HG03521 (cell line): ENCODE measurements around the gene NECAB2.

Source experiments
- ATAC-seq: cut with Tn5 transposase; IDR thresholded peaks from one replicate; pipeline ENCODE4 v1.9.1; 2021; ENCODE audit warnings: mild to moderate bottlenecking, moderate library complexity; ENCODE audit not compliant: unreplicated experiment

Gene NECAB2

DNA sequence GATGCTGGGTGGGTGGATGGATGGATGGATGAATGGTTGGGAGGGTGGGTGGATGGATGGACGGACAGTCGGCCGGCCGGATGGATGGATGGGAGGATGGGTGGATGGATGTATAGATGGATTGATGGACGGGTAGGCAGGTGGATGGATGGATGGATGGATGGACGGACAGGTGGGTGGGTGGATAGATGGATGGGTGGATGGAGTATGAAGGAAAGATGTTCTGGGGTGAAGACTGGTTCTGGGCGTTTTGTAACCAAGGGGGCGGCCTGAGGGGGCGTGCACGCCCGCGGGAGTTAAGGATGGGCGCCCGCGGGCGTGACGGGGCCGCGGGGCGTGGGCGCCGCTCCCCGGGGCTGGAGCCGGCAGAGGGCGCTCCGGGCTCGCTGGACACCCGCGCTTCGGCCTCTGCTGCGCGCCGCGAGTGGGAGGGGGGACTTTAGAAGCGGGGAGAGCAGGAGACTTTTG, at the start of gene NECAB2:
Gene NECAB2, plus strand, starts transcription at position 407 of the 468 bp plus-strand sequence. CDS start 405 bp downstream, outside the sequence.
- ATAC-seq = no peak

GRCh38 chr16:83920894-83921491, 47.1 kb upstream of the NECAB2 start:
- no peak for ATAC-seq

GRCh38 chr16:83923581-83924365, 44.3 kb upstream of the NECAB2 start:
- ATAC-seq = no peak

DNA sequence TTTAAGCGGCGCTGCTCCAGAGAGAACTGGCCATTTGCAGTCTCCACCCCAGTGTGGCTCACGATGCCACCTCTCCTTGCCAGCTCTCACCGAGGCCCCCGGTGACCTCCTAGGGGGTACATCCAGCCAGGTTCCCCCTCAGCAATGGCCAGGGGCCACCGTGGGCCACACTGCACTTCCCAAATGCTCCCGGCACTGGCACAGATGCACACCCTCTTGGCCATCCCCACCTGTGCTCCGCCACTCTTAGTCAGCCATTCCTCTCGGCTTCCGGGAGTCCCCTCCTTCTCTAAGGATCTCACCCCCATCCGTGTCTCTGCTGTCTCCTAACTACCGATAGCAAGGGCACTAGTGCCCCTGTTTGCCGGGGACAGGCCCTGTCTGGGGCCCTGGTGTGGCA, 43.4 kb upstream of the NECAB2 start:
- no peak for ATAC-seq

- ATAC-seq = no peak
These were observed 42.7 kb upstream of the NECAB2 start for GRCh38 chr16:83925095-83925905.

GRCh38 chr16:83925957-83926725, 41.9 kb upstream of the NECAB2 start:
- no peak for ATAC-seq

DNA sequence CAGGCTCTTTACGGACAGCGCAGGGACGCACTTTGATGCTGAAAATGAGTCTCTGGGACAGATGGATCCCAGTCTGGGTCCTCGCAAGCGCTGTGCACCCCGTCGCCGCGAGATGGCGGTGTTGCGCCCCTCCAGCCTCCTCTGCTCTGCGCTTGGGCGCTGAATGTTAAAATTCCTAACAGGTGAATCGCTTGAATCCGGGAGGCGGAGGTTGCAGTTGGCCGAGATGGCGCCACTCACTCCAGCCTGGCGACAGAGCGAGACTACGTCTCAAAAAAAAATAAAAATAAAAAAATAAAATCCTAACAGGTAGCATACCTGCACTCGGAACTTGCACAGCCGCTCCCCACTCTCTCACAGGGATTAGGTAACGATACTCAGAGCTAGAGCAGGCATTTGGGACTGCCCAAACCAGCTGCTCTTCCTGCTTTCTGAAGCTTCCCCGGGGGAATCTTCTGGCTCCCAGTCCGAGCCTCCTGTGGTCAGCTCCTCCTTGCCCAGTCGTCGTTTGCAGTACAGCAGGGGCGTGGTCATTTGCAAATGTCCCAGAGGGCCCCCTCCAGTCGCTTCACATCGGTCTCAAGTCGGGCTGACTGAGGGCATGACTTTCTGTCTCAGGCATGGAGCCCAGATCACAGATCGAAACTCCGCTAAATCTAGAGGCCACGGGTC, 41.2 kb upstream of the NECAB2 start:
- ATAC-seq = no peak

- ATAC-seq = no peak
These were observed 39.5 kb upstream of the NECAB2 start for GRCh38 chr16:83928341-83929055.

GRCh38 chr16:83929811-83930555, 38.1 kb upstream of the NECAB2 start:
- ATAC-seq = no peak

- no peak for ATAC-seq
These were observed 37.1 kb upstream of the NECAB2 start for GRCh38 chr16:83930730-83931500.

DNA sequence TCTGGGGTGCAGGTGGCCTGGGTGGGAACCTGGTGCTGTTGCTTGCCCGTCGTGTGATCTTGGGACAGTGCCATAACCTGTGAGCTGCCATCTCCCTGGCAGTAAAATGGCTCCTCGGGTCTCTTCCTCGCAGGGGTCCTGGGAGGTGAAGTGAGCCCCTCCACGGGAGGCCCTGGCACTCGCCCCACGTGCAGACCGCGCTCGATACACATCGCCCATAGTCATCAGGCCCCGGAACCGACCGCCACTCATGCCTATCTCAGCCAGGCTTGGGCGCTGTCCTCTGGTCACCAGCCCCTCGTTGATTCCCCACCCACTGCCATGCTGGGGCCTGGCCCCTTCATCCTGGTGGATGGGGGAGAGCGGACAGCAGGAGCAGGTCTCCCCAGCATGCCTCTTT, 36.5 kb upstream of the NECAB2 start:
- ATAC-seq = no peak

- no peak for ATAC-seq
These were observed 35.7 kb upstream of the NECAB2 start for GRCh38 chr16:83932304-83932703.

GRCh38 chr16:83932955-83933673, 34.9 kb upstream of the NECAB2 start:
- ATAC-seq = no peak

- no peak for ATAC-seq
These were observed 34.0 kb upstream of the NECAB2 start for GRCh38 chr16:83933885-83934683.

DNA sequence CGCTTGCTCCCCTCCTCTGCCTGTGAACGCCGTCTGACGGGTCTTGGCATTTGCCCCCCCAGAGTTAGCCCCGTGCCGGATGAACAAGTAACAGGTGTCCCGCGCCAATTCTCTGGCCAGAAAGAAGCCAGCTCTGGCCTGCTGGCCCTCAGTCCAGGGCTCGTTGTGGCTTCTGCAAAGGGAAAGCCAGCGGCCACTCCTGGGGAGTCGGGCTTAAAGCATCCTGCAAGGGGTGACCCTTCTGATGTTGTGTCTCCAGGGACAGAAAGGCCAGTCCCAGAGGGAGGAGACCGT, 33.4 kb upstream of the NECAB2 start:
- ATAC-seq = no peak

GRCh38 chr16:83935005-83935857, 32.8 kb upstream of the NECAB2 start:
- no peak for ATAC-seq
